NK-92 (cell line): ENCODE data around the gene LIPI.
"Not testable (repeated sequence)": the region's sequence is repeated elsewhere in the genome, so short reads cannot be mapped to it uniquely, and the experiment has no call there.

Source experiments
- DNase-seq: peaks from one replicate; lab custom pipeline; 2025; ENCODE audit not compliant: unreplicated experiment; lab: John Stamatoyannopoulos, UW

The LIPI gene

GRCh38 chr21:14210738-14211137, at the start of gene LIPI:
TSS of gene LIPI (minus strand) at chr21:14210955. CDS start at chr21:14210845, 110 bp downstream.
- no peak for DNase-seq

- DNase-seq, result no peak
Observed at GRCh38 chr21:14260174-14260764, 49.5 kb upstream of the LIPI start.

GRCh38 chr21:14259747-14260146, 49.0 kb upstream of the LIPI start:
- no peak for DNase-seq

GRCh38 chr21:14251336-14251735, 40.6 kb upstream of the LIPI start:
- DNase-seq, result no peak

GRCh38 chr21:14245711-14246110, 35.0 kb upstream of the LIPI start:
- DNase-seq, result no peak

- no peak for DNase-seq
Observed at GRCh38 chr21:14244911-14245310, 34.2 kb upstream of the LIPI start.

GRCh38 chr21:14243874-14244273, 33.1 kb upstream of the LIPI start:
- DNase-seq, result no peak

GRCh38 chr21:14243461-14243860, 32.7 kb upstream of the LIPI start:
- DNase-seq, result no peak

- DNase-seq, result no peak
Observed at GRCh38 chr21:14241297-14241696, 30.5 kb upstream of the LIPI start.

- no peak for DNase-seq
Observed at GRCh38 chr21:14239281-14239680, 28.5 kb upstream of the LIPI start.

- no peak for DNase-seq
Observed at GRCh38 chr21:14236180-14236579, 25.4 kb upstream of the LIPI start.

- DNase-seq, result no peak
Observed at GRCh38 chr21:14235101-14235500, 24.3 kb upstream of the LIPI start.

GRCh38 chr21:14229399-14229798, 18.6 kb upstream of the LIPI start:
- no peak for DNase-seq

- DNase-seq, result no peak
Observed at GRCh38 chr21:14223365-14223764, 12.6 kb upstream of the LIPI start.

- no peak for DNase-seq
Observed at GRCh38 chr21:14215971-14216641, 5.4 kb upstream of the LIPI start, which contains the start of gene RBM11. TSS of gene RBM11 (plus strand) at chr21:14216157. CDS start at chr21:14216187, 30 bp downstream.

GRCh38 chr21:14213164-14213563, 2.4 kb upstream of the LIPI start:
- DNase-seq, result no peak

- no peak for DNase-seq
Observed at GRCh38 chr21:14206222-14206621, 4.5 kb downstream of the LIPI start.

- DNase-seq, result not testable (repeated sequence)
Observed at GRCh38 chr21:14166463-14167223, 44.1 kb downstream of the LIPI start.

GRCh38 chr21:14143999-14144398, 66.8 kb downstream of the LIPI start:
- DNase-seq, result no peak

GRCh38 chr21:14124266-14124665, 86.5 kb downstream of the LIPI start:
- no peak for DNase-seq

- no peak for DNase-seq
Observed at GRCh38 chr21:14121719-14122118, 89.0 kb downstream of the LIPI start.

GRCh38 chr21:14120091-14120734, 90.5 kb downstream of the LIPI start:
- no peak for DNase-seq
